PFSK-1 (cell line): Measurements from ENCODE around the gene CACNA1C.

Experiments
- POLR2AphosphoS5 ChIP-seq: IDR thresholded peaks from 2 replicates; pipeline ENCODE4 v1.6.1; 2012; ENCODE audit warnings: low read depth, mild to moderate bottlenecking, control low read depth, low read length, moderate library complexity
- TF ChIP-seq, protein P1 (sequence below), 2 experiments: IDR thresholded peaks; 2 replicates each; pipeline versions ENCODE4 v1.6.1 to v1.8.0; 2011 to 2012; ENCODE audit warnings: low read depth in 2 of 2, low read length in 2 of 2, control low read depth in 1 of 2, inconsistent platforms in 1 of 2, mild to moderate bottlenecking in 1 of 2, moderate library complexity in 1 of 2; ENCODE audit not compliant: insufficient read depth in 1 of 2

DNA sequence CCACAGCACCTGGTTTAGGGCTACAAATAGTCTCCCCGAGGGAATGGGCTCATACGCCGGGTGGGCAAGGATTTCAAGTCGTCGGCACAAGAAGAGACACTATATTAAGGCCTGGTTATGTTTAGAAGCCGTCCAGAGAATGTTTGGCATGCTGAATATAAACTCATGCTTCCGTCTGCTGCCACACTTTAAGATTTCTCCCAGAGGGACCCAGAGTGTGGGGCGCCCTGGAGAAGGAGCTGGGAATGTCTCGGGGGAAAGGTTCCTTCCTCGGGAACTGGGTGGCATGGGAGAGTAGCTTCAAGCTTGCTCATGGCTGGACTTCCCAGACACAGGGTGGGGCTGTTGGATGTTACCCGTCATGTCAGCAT is 295.7 kb downstream of the CACNA1C start:
- no peak for TF ChIP-seq POLR2AphosphoS5
- TF ChIP-seq, protein P1, sequence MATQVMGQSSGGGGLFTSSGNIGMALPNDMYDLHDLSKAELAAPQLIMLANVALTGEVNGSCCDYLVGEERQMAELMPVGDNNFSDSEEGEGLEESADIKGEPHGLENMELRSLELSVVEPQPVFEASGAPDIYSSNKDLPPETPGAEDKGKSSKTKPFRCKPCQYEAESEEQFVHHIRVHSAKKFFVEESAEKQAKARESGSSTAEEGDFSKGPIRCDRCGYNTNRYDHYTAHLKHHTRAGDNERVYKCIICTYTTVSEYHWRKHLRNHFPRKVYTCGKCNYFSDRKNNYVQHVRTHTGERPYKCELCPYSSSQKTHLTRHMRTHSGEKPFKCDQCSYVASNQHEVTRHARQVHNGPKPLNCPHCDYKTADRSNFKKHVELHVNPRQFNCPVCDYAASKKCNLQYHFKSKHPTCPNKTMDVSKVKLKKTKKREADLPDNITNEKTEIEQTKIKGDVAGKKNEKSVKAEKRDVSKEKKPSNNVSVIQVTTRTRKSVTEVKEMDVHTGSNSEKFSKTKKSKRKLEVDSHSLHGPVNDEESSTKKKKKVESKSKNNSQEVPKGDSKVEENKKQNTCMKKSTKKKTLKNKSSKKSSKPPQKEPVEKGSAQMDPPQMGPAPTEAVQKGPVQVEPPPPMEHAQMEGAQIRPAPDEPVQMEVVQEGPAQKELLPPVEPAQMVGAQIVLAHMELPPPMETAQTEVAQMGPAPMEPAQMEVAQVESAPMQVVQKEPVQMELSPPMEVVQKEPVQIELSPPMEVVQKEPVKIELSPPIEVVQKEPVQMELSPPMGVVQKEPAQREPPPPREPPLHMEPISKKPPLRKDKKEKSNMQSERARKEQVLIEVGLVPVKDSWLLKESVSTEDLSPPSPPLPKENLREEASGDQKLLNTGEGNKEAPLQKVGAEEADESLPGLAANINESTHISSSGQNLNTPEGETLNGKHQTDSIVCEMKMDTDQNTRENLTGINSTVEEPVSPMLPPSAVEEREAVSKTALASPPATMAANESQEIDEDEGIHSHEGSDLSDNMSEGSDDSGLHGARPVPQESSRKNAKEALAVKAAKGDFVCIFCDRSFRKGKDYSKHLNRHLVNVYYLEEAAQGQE (IDR thresholded peaks at IDR 0.05; ENCODE audit: insufficient read depth in 1 of 2, low read depth in 2 of 2, low read length in 2 of 2), result no peak
